Adrenal gland (tissue), 12 donors: ENCODE data around the gene MCCD1. TPM values are rescaled to one million over a fixed set of nuclear protein-coding genes. Genes with fewer than 3 reads are reported as not detected.
"Not testable (repeated sequence)": the region's sequence is repeated elsewhere in the genome, so short reads cannot be mapped to it uniquely, and the experiment has no call there.

Experiments
- DNase-seq, 7 donors: peaks; one replicate each; pipeline ENCODE4 v3.0.0-alpha.2; 2019 to 2020
- H3K27ac ChIP-seq, 5 donors: fragments of 200-600 bp; sonication (generic) in 4 of 5; 1 replicate in 3 of 5; 2 replicates in 2 of 5; pipeline versions ENCODE4 v1.5.1 to v1.8.0; 2016 to 2020; ENCODE audit warnings: mild to moderate bottlenecking in 1 of 5
- H3K27me3 ChIP-seq: fragments of 200-600 bp; 2 replicates; pipeline ENCODE4 v1.8.0; 2021
- H3K36me3 ChIP-seq, 2 donors: fragments of 200-600 bp; replicated peaks in 1 of 2; 1 replicate in 1 of 2; 2 replicates in 1 of 2; pipeline versions ENCODE4 v1.5.1 to v1.8.0; 2018 to 2022
- H3K4me1 ChIP-seq, 2 donors: fragments of 200-600 bp; replicated peaks in 1 of 2; 1 replicate in 1 of 2; 2 replicates in 1 of 2; pipeline versions ENCODE4 v1.5.1 to v1.8.0; 2018 to 2021
- H3K4me3 ChIP-seq, 4 donors: fragments of 200-600 bp; sonication (generic) in 3 of 4; one replicate each; pipeline ENCODE4 v1.5.1; 2016 to 2018
- H3K9me3 ChIP-seq, 3 donors: fragments of 200-600 bp; sonication (generic) in 1 of 3; replicated peaks in 1 of 3; 1 replicate in 2 of 3; 2 replicates in 1 of 3; pipeline versions ENCODE4 v1.5.1 to v1.8.0; 2016 to 2021
- CTCF ChIP-seq, 6 experiments: fragments of 450-650 bp in 4 of 6; fragments of 200-600 bp in 2 of 6; sonication (generic) in 1 of 6; IDR thresholded peaks; 1 replicate in 5 of 6; 2 replicates in 1 of 6; pipeline versions ENCODE4 v1.5.1 to v1.8.0; 2016 to 2021; ENCODE audit warnings: antibody characterized with exemption in 6 of 6, mild to moderate bottlenecking in 2 of 6, moderate library complexity in 1 of 6
- POLR2A ChIP-seq, 2 donors: fragments of 450-650 bp; IDR thresholded peaks; one replicate each; pipeline ENCODE4 v1.6.1; 2017; ENCODE audit warnings: antibody characterized with exemption in 2 of 2, mild to moderate bottlenecking in 2 of 2, moderate library complexity in 1 of 2
- WGBS, 4 donors: extraction: QIAGEN DNeasy Blood & Tissue Kit in 2 of 4; methylation state at CpG; one replicate each; pipeline versions ENCODE4 v1.1.5 to v1.1.7; 2013 to 2017; 5-methylcytosine and 5-hydroxymethylcytosine counted together
- intact Hi-C, 2 donors: fragments of 100-400 bp; cut with DNase I; formaldehyde crosslinking; loops; one replicate each; pipeline versions ENCODE4 v1.14.1 to v1.15.0; 2022 to 2023
- polyA plus RNA-seq, 3 donors: library from polyadenylated mRNA; stranded (reverse); fragments of 200-250 nt in 2 of 3; fragments of 350-450 nt in 1 of 3; fragmentation: Illumina TruSeq in 1 of 3; extraction: RNeasy Lipid Tissue Mini Kit (QIAGEN cat#74804) in 1 of 3; gene quantifications; one replicate each; pipeline ENCODE4 v1.2.3, GENCODE V29; 2013 to 2014
- total RNA-seq, 9 donors: library from RNA; depleted of rRNA in 4 of 9; stranded (reverse); fragments of >200 nt in 4 of 9; fragments of 120-200 nt in 1 of 9; fragmentation: NEBNext Ultra II Directional in 1 of 9; extraction: Animal tissue kit (Norgen Biotek cat#: 25700) in 1 of 9; gene quantifications; one replicate each; pipeline versions ENCODE4 v1.1.0 to v1.2.4, GENCODE V29; 2013 to 2023
- donor health status: healthy with polysubstance abuse.
- donor health status: Bipolar disorder and iron deficiency.
- donor health status: DM: yes; HTN: yes; CAD: no.
- donor health status: DM: no; HTN: no; CAD: no.
- donor health status: DM: no; HTN: no; CAD: no.
- donor health status: DM: yes; HTN: yes; CAD: no.

MCCD1 gene
- total and polyA plus RNA-seq, 12 donors, result not detected

- no peak for TF ChIP-seq POLR2A (IDR thresholded peaks at IDR 0.05)
- TF ChIP-seq CTCF (IDR thresholded peaks at IDR 0.05), result no peak
- Histone ChIP-seq H3K27ac (no peak overlapping the region), H3K27me3 (no peaks in the 10 kb centered on the region), H3K9me3 (no peaks in the 10 kb centered on the region), H3K4me3 (no peak overlapping the region), H3K36me3 (no peaks in the 10 kb centered on the region), H3K4me1 (no peaks in the 10 kb centered on the region)
- intact Hi-C loops, result no loop called here
- no peak for DNase-seq
- WGBS, 4 donors, result 56 to 73% (median 64%) methylated on average over 2 of the region's 2 CpGs
Measured at GRCh38 chr6:31483392-31483791, 45.4 kb upstream of the MCCD1 start.

- Histone ChIP-seq H3K36me3 (no peaks in the 10 kb centered on the region), H3K4me3 (no peak overlapping the region), H3K27ac (no peak overlapping the region), H3K9me3 (no peaks in the 10 kb centered on the region), H3K27me3 (peaks cover under 1% of the 10 kb centered on the region), H3K4me1 (no peaks in the 10 kb centered on the region)
- intact Hi-C loops, result no loop called here
- peak in 1 of 7 donors; percentile 7 for DNase-seq
- TF ChIP-seq CTCF (IDR thresholded peaks at IDR 0.05) (no peak), POLR2A (IDR thresholded peaks at IDR 0.05) (no peak)
- 58 to 94% (median 79%) methylated on average over 1 of the region's 1 CpG for WGBS, 4 donors
Measured at GRCh38 chr6:31485055-31485454, 43.7 kb upstream of the MCCD1 start.

GRCh38 chr6:31486065-31486837 lies 42.5 kb upstream of the MCCD1 start:
- H3K36me3 ChIP-seq, H3K27me3 ChIP-seq, H3K9me3 ChIP-seq, intact Hi-C loops, H3K27ac ChIP-seq, DNase-seq, H3K4me1 ChIP-seq, H3K4me3 ChIP-seq: not testable (repeated sequence)
- WGBS, 4 donors, result 100% methylated on average over 1 of the region's 9 CpGs; no CpG with 5 or more reads in 3 of the 4 donors

GRCh38 chr6:31487674-31488073 lies 41.1 kb upstream of the MCCD1 start:
- WGBS, 4 donors, result 83 to 87% (median 85%) methylated on average over 6 of the region's 6 CpGs
- H3K27me3 ChIP-seq, H3K27ac ChIP-seq, intact Hi-C loops, H3K4me1 ChIP-seq, H3K4me3 ChIP-seq, H3K9me3 ChIP-seq, H3K36me3 ChIP-seq: not testable (repeated sequence)
- peak in 2 of 7 donors; percentile 2 to 8 for DNase-seq

GRCh38 chr6:31489086-31489485 lies 39.7 kb upstream of the MCCD1 start:
- TF ChIP-seq POLR2A (IDR thresholded peaks at IDR 0.05) (no peak), CTCF (IDR thresholded peaks at IDR 0.05) (no peak)
- WGBS, 4 donors, result 52 to 75% (median 69%) methylated on average over 4 of the region's 4 CpGs

More at GRCh38 chr6:31489086-31489485, 39.7 kb upstream of the MCCD1 start:
- DNase-seq, result no peak
- Histone ChIP-seq H3K4me3 (no peak overlapping the region), H3K36me3 (no peaks in the 10 kb centered on the region), H3K9me3 (no peaks in the 10 kb centered on the region), H3K27me3 (peaks cover 4% of the 10 kb centered on the region), H3K4me1 (no peaks in the 10 kb centered on the region), H3K27ac (no peak overlapping the region)
- intact Hi-C loops, result no loop called here
